ENCODE measurements around the gene FBXL7. TPM values are rescaled to one million over a fixed set of nuclear protein-coding genes. Genes with fewer than 3 reads are reported as not detected.

Gene FBXL7
- total RNA-seq, 1 experiment from 2014 or later, result not detected

- no peak for TF ChIP-seq SIN3A (IDR thresholded peaks at IDR 0.05; ENCODE audit: borderline replicate concordance, insufficient read depth, low read depth, low read length)
- no peak for TF ChIP-seq POLR2AphosphoS5 (IDR thresholded peaks at IDR 0.05; ENCODE audit: low read depth, low read length)
- no peak for TF ChIP-seq TCF7L2 (IDR thresholded peaks at IDR 0.05; ENCODE audit: low read depth, low read length)
- no peak for TF ChIP-seq CTCF (IDR thresholded peaks at IDR 0.05)
- no peak for TF ChIP-seq REST (IDR thresholded peaks at IDR 0.05; ENCODE audit: insufficient read depth in 1 of 2, low read depth in 2 of 2, low read length in 1 of 2)
- Histone ChIP-seq H3K27me3 (ENCODE audit: control insufficient read depth, insufficient read depth, low read length) (no peaks in the 10 kb centered on the region), H3K9me3 (ENCODE audit: control insufficient read depth, insufficient read depth, low read depth, low read length) (no peaks in the 10 kb centered on the region), H3K36me3 (ENCODE audit: control insufficient read depth, insufficient read depth, low read length) (no peaks in the 10 kb centered on the region), H3K4me1 (ENCODE audit: control insufficient read depth, insufficient read depth, low read length) (no peaks in the 10 kb centered on the region), H3K27ac (ENCODE audit: low read length) (no peak overlapping the region), H3K4me3 (ENCODE audit: low read depth in 2 of 2, low read length in 2 of 2) (no peak overlapping the region)
- no peak for DNase-seq (ENCODE audit: low read depth, low spot score)
- in situ Hi-C loops (cut with HindIII; ENCODE audit: low pct_unique_long_range_greater_than_20kb, low sequenced_read_pairs), result no loop called here
- POLR2A ChIA-PET, result no interaction called here
- no peak for ATAC-seq
- BruUV-seq (replicated peaks), result no TSS peak
- intact Hi-C loops (cut with micrococcal nuclease; ENCODE audit: unreplicated experiment), result no loop called here
- CTCF ChIA-PET, result no interaction called here
Observed at GRCh38 chr5:15600035-15600434, 100.1 kb downstream of the FBXL7 start.

- Histone ChIP-seq H3K27me3 (ENCODE audit: control insufficient read depth, insufficient read depth, low read length) (no peaks in the 10 kb centered on the region), H3K4me3 (ENCODE audit: low read depth in 2 of 2, low read length in 2 of 2) (no peak overlapping the region), H3K4me1 (ENCODE audit: control insufficient read depth, insufficient read depth, low read length) (no peaks in the 10 kb centered on the region), H3K36me3 (ENCODE audit: control insufficient read depth, insufficient read depth, low read length) (no peaks in the 10 kb centered on the region), H3K9me3 (ENCODE audit: control insufficient read depth, insufficient read depth, low read depth, low read length) (no peaks in the 10 kb centered on the region), H3K27ac (ENCODE audit: low read length) (no peak overlapping the region)
- DNase-seq (ENCODE audit: low read depth, low spot score) (no peak), ATAC-seq (no peak)
- ChIA-PET CTCF (no interaction called here), POLR2A (no interaction called here)
- intact Hi-C loops (cut with micrococcal nuclease; ENCODE audit: unreplicated experiment), result no loop called here
- in situ Hi-C loops (cut with HindIII; ENCODE audit: low pct_unique_long_range_greater_than_20kb, low sequenced_read_pairs), result no loop called here
- TF ChIP-seq CTCF (IDR thresholded peaks at IDR 0.05) (no peak), SIN3A (IDR thresholded peaks at IDR 0.05; ENCODE audit: borderline replicate concordance, insufficient read depth, low read depth, low read length) (no peak), TCF7L2 (IDR thresholded peaks at IDR 0.05; ENCODE audit: low read depth, low read length) (no peak), REST (IDR thresholded peaks at IDR 0.05; ENCODE audit: insufficient read depth in 1 of 2, low read depth in 2 of 2, low read length in 1 of 2) (no peak), POLR2AphosphoS5 (IDR thresholded peaks at IDR 0.05; ENCODE audit: low read depth, low read length) (no peak)
- BruUV-seq (replicated peaks), result no TSS peak
Observed at GRCh38 chr5:15601274-15601673, 101.3 kb downstream of the FBXL7 start.

All from Panc1 (cell line).